ENCODE data around the gene TM2D1. TPM values are rescaled to one million over a fixed set of nuclear protein-coding genes. Genes with fewer than 3 reads are reported as not detected.
"Not testable (repeated sequence)": the region's sequence is repeated elsewhere in the genome, so short reads cannot be mapped to it uniquely, and the experiment has no call there.

TM2D1 gene
- total and polyA plus RNA-seq, 8 donors, result 41.6 to 82.3 (median 69.6) TPM

GRCh38 chr1:61741711-61742619 is 17.0 kb upstream of the TM2D1 start, which contains the start of gene PATJ:
TSS of gene PATJ (plus strand) at chr1:61742480. CDS start at chr1:61762893, 20,413 bp downstream.
- no peaks in the 10 kb centered on the region for H3K36me3 ChIP-seq
- peak within 1 kb of the TSS; percentile 83 to 93 for H3K27ac ChIP-seq
- TF ChIP-seq CTCF (IDR thresholded peaks at IDR 0.05), result no peak
- H3K27me3 ChIP-seq, result peaks cover 0 to 16% of the 10 kb centered on the region in 2 donors
- peaks cover 4 to 18% of the 10 kb centered on the region in 2 donors for H3K4me1 ChIP-seq
- no peaks in the 10 kb centered on the region for H3K9me3 ChIP-seq
- ATAC-seq (peak; percentile 96), DNase-seq (peak; percentile 52 to 89 (median 79))
- intact Hi-C loops (cut with DNase I), result no loop called here
- H3K4me3 ChIP-seq, result peak within 1 kb of the TSS; percentile 77 to 83

GRCh38 chr1:61740751-61741700 is 16.1 kb upstream of the TM2D1 start:
- ATAC-seq, result no peak
- H3K4me3 ChIP-seq, result peak overlapping the region in 1 of 2 donors; percentile 77
- intact Hi-C loops (cut with DNase I), result no loop called here
- TF ChIP-seq CTCF (IDR thresholded peaks at IDR 0.05), result no peak
- peaks cover 0 to 18% of the 10 kb centered on the region in 2 donors for H3K4me1 ChIP-seq
- peaks cover 0 to 16% of the 10 kb centered on the region in 2 donors for H3K27me3 ChIP-seq
- no peaks in the 10 kb centered on the region for H3K36me3 ChIP-seq
- H3K9me3 ChIP-seq, result no peaks in the 10 kb centered on the region
- peak in 1 of 4 donors; percentile 2 for DNase-seq
- peak overlapping the region in 1 of 2 donors; percentile 83 for H3K27ac ChIP-seq

- intact Hi-C loops (cut with DNase I), result no loop called here
- no peaks in the 10 kb centered on the region for H3K36me3 ChIP-seq
- TF ChIP-seq CTCF (IDR thresholded peaks at IDR 0.05), result no peak
- H3K27ac ChIP-seq, result no peak overlapping the region
- no peaks in the 10 kb centered on the region for H3K9me3 ChIP-seq
- ATAC-seq, result no peak
- no peak for DNase-seq
- H3K4me1 ChIP-seq, result no peaks in the 10 kb centered on the region
- no peaks in the 10 kb centered on the region for H3K27me3 ChIP-seq
- no peak overlapping the region for H3K4me3 ChIP-seq
Measured at GRCh38 chr1:61732726-61733125, 7.8 kb upstream of the TM2D1 start.

GRCh38 chr1:61730679-61731078 is 5.7 kb upstream of the TM2D1 start:
- H3K4me1 ChIP-seq; DNase-seq; H3K27ac ChIP-seq; H3K4me3 ChIP-seq; ATAC-seq; intact Hi-C loops (cut with DNase I); H3K27me3 ChIP-seq; H3K9me3 ChIP-seq; H3K36me3 ChIP-seq: not testable (repeated sequence)

GRCh38 chr1:61727544-61727943 is 2.6 kb upstream of the TM2D1 start:
- Histone ChIP-seq H3K4me3 (no peak overlapping the region), H3K4me1 (peaks cover 8 to 25% of the 10 kb centered on the region in 2 donors), H3K9me3 (no peaks in the 10 kb centered on the region), H3K36me3 (no peaks in the 10 kb centered on the region), H3K27ac (no peak overlapping the region), H3K27me3 (no peaks in the 10 kb centered on the region)
- intact Hi-C loops (cut with DNase I), result no loop called here
- ATAC-seq, result no peak
- DNase-seq, result no peak
- no peak for TF ChIP-seq CTCF (IDR thresholded peaks at IDR 0.05)

Data from left lung (tissue), 10 donors.